Hepatic stellate cell (primary cell): ENCODE measurements around the gene NSUN2.

ENCODE experiments used
- DNase-seq: peaks from one replicate; pipeline ENCODE4 v3.0.0; 2011; ENCODE audit warnings: low spot score

Gene NSUN2

GRCh38 chr5:6557807-6558575, 74.9 kb downstream of the NSUN2 start:
- DNase-seq = no peak

- DNase-seq = no peak
Observed at GRCh38 chr5:6556802-6557102, 76.1 kb downstream of the NSUN2 start.

GRCh38 chr5:6556089-6556801, 76.6 kb downstream of the NSUN2 start:
- no peak for DNase-seq

GRCh38 chr5:6554812-6555211, 78.0 kb downstream of the NSUN2 start:
- no peak for DNase-seq

- DNase-seq = no peak
Observed at GRCh38 chr5:6553972-6554371, 78.9 kb downstream of the NSUN2 start.

GRCh38 chr5:6552612-6553011, 80.2 kb downstream of the NSUN2 start:
- DNase-seq = no peak

- DNase-seq = no peak
Observed at GRCh38 chr5:6551955-6552313, 80.9 kb downstream of the NSUN2 start.

- DNase-seq = no peak
Observed at GRCh38 chr5:6551287-6551954, 81.4 kb downstream of the NSUN2 start.

GRCh38 chr5:6550628-6551027, 82.2 kb downstream of the NSUN2 start:
- DNase-seq = no peak
